GM18520 (cell line): Measurements from ENCODE around the gene SHB.

ENCODE experiments used
- ATAC-seq: cut with Tn5 transposase; IDR thresholded peaks from one replicate; pipeline ENCODE4 v1.9.1; 2021; ENCODE audit not compliant: unreplicated experiment

Gene SHB

GRCh38 chr9:37971691-37972090 is 97.3 kb downstream of the SHB start:
- no peak for ATAC-seq

- no peak for ATAC-seq
These were observed 97.9 kb downstream of the SHB start for GRCh38 chr9:37971108-37971459.

- no peak for ATAC-seq
These were observed 98.5 kb downstream of the SHB start for GRCh38 chr9:37970301-37971107.

GRCh38 chr9:37969558-37970300 is 99.3 kb downstream of the SHB start:
- ATAC-seq, result no peak

- ATAC-seq, result no peak
These were observed 99.9 kb downstream of the SHB start for GRCh38 chr9:37969130-37969529.

GRCh38 chr9:37968228-37968701 is 100.8 kb downstream of the SHB start:
- ATAC-seq, result no peak

- no peak for ATAC-seq
These were observed 101.3 kb downstream of the SHB start for GRCh38 chr9:37967761-37968080.

- ATAC-seq, result no peak
These were observed 101.8 kb downstream of the SHB start for GRCh38 chr9:37967014-37967760.

- no peak for ATAC-seq
These were observed 102.5 kb downstream of the SHB start for GRCh38 chr9:37966412-37967013.

GRCh38 chr9:37965676-37966345 is 103.2 kb downstream of the SHB start:
- peak; percentile 56 for ATAC-seq

- ATAC-seq, result no peak
These were observed 103.9 kb downstream of the SHB start for GRCh38 chr9:37965116-37965515.

GRCh38 chr9:37964740-37965081 is 104.3 kb downstream of the SHB start:
- no peak for ATAC-seq

GRCh38 chr9:37963936-37964739 is 104.9 kb downstream of the SHB start:
- ATAC-seq, result no peak

GRCh38 chr9:37961351-37961750 is 107.7 kb downstream of the SHB start:
- ATAC-seq, result no peak

GRCh38 chr9:37960631-37961030 is 108.4 kb downstream of the SHB start:
- no peak for ATAC-seq

GRCh38 chr9:37959976-37960375 is 109.1 kb downstream of the SHB start:
- ATAC-seq, result no peak

GRCh38 chr9:37958154-37958553 is 110.9 kb downstream of the SHB start:
- ATAC-seq, result no peak

- ATAC-seq, result no peak
These were observed 111.4 kb downstream of the SHB start for GRCh38 chr9:37957664-37957953.

GRCh38 chr9:37956904-37957663 is 111.9 kb downstream of the SHB start:
- ATAC-seq, result no peak

- no peak for ATAC-seq
These were observed 112.6 kb downstream of the SHB start for GRCh38 chr9:37956423-37956820.
